Right ventricle myocardium inferior (tissue), 1 donor: Measurements from ENCODE around the gene BBS9. TPM values are rescaled to one million over a fixed set of nuclear protein-coding genes. Genes with fewer than 3 reads are reported as not detected.

ENCODE experiments used
- ATAC-seq: fragments of 200-7000 bp; cut with Tn5 transposase; one replicate; pipeline ENCODE4 v1.9.1; 2020; ENCODE audit warnings: mild to moderate bottlenecking, moderate library complexity
- DNase-seq: peaks from one replicate; pipeline ENCODE4 v3.0.0; 2021; ENCODE audit errors: missing footprints
- intact Hi-C: fragments of 100-400 bp; cut with DNase I; formaldehyde crosslinking; loops from one replicate; pipeline ENCODE4 v1.11.0; 2022
- total RNA-seq: library from RNA; stranded (reverse); fragmentation: NEBNext Ultra II Directional; extraction: Animal tissue kit (Norgen Biotek cat#: 25700); gene quantifications from one replicate; pipeline ENCODE4 v1.2.1, GENCODE V29; 2021
- donor health status: DM: no; HTN: yes; CAD: no; lungs with severe emphysema.

The BBS9 gene
- total RNA-seq, 1 donor from 2014 or later = 10.2 TPM

- intact Hi-C loops = no loop called here
- DNase-seq (no peak), ATAC-seq (no peak)
These were observed 17.8 kb upstream of the BBS9 start for GRCh38 chr7:33111614-33112013.

- intact Hi-C loops = no loop called here
- ATAC-seq (no peak), DNase-seq (no peak)
These were observed 14.4 kb upstream of the BBS9 start for GRCh38 chr7:33114976-33115375.

- DNase-seq = no peak
- no peak for ATAC-seq
- intact Hi-C loops = no loop called here
These were observed 11.0 kb upstream of the BBS9 start for GRCh38 chr7:33118383-33118782.

GRCh38 chr7:33127085-33127484 is 2.3 kb upstream of the BBS9 start:
- ATAC-seq (no peak), DNase-seq (no peak)
- intact Hi-C loops = no loop called here

- intact Hi-C loops = no loop called here
These were observed 754 bp upstream of the BBS9 start for GRCh38 chr7:33128631-33128989.

GRCh38 chr7:33129806-33130153 is 416 bp downstream of the BBS9 start:
- ATAC-seq (peak; percentile 0), DNase-seq (no peak)
- intact Hi-C loops = no loop called here

More at GRCh38 chr7:33128631-33128989, 754 bp upstream of the BBS9 start:
- DNase-seq (no peak), ATAC-seq (no peak)

- intact Hi-C loops = no loop called here
- ATAC-seq = no peak
- no peak for DNase-seq
These were observed 820 bp downstream of the BBS9 start for GRCh38 chr7:33130184-33130583.

GRCh38 chr7:33137103-33137502 is 7.7 kb downstream of the BBS9 start:
- DNase-seq (no peak), ATAC-seq (no peak)
- intact Hi-C loops = no loop called here

- no peak for ATAC-seq
- intact Hi-C loops = no loop called here
These were observed 13.2 kb downstream of the BBS9 start for GRCh38 chr7:33142585-33142984.

GRCh38 chr7:33143996-33144718 is 14.8 kb downstream of the BBS9 start:
- DNase-seq (no peak), ATAC-seq (no peak)
- intact Hi-C loops = no loop called here

More at GRCh38 chr7:33142585-33142984, 13.2 kb downstream of the BBS9 start:
- DNase-seq = no peak

- intact Hi-C loops = no loop called here
- no peak for ATAC-seq
These were observed 15.8 kb downstream of the BBS9 start for GRCh38 chr7:33145156-33145555.

GRCh38 chr7:33152087-33152486 is 22.7 kb downstream of the BBS9 start:
- intact Hi-C loops = no loop called here
- DNase-seq = no peak
- ATAC-seq = no peak

More at GRCh38 chr7:33145156-33145555, 15.8 kb downstream of the BBS9 start:
- DNase-seq = no peak

- DNase-seq = no peak
- ATAC-seq = no peak
- intact Hi-C loops = no loop called here
These were observed 26.4 kb downstream of the BBS9 start for GRCh38 chr7:33155811-33156210.

GRCh38 chr7:33156441-33156840 is 27.1 kb downstream of the BBS9 start:
- intact Hi-C loops = no loop called here
- ATAC-seq (no peak), DNase-seq (no peak)

GRCh38 chr7:33157311-33157710 is 27.9 kb downstream of the BBS9 start:
- intact Hi-C loops = no loop called here
- ATAC-seq (no peak), DNase-seq (no peak)

- DNase-seq = no peak
- no peak for ATAC-seq
- intact Hi-C loops = no loop called here
These were observed 28.4 kb downstream of the BBS9 start for GRCh38 chr7:33157781-33158180.

GRCh38 chr7:33177876-33178275 is 48.5 kb downstream of the BBS9 start:
- no peak for DNase-seq
- ATAC-seq = no peak
- intact Hi-C loops = no loop called here

- intact Hi-C loops = no loop called here
- no peak for DNase-seq
- no peak for ATAC-seq
These were observed 50.2 kb downstream of the BBS9 start for GRCh38 chr7:33179519-33179918.

GRCh38 chr7:33183504-33183903 is 54.1 kb downstream of the BBS9 start:
- ATAC-seq (no peak), DNase-seq (no peak)
- intact Hi-C loops = no loop called here

GRCh38 chr7:33184828-33185227 is 55.5 kb downstream of the BBS9 start:
- ATAC-seq = no peak
- intact Hi-C loops = loop anchor here (5.0 kb wide), 1 partner anchor 747 kb away; no protein-coding TSS in a partner anchor
- no peak for DNase-seq

- intact Hi-C loops = loop anchor here (5.0 kb wide), 1 partner anchor 747 kb away; no protein-coding TSS in a partner anchor
- DNase-seq (no peak), ATAC-seq (no peak)
These were observed 56.4 kb downstream of the BBS9 start for GRCh38 chr7:33185786-33186185.
